HUES6 (cell line): Measurements from ENCODE around the gene LMAN1.

Experiments used
- H3K27ac ChIP-seq: 2 replicates; pipeline ENCODE4 v1.7.0; 2013; ENCODE audit warnings: low read depth, mild to moderate bottlenecking, low read length, inconsistent platforms
- H3K27me3 ChIP-seq: 2 replicates; pipeline ENCODE4 v1.6.1; 2013; ENCODE audit warnings: low read length; ENCODE audit not compliant: control insufficient read depth, insufficient read depth
- H3K36me3 ChIP-seq: 2 replicates; pipeline ENCODE4 v1.6.1; 2013; ENCODE audit warnings: low read length; ENCODE audit not compliant: control insufficient read depth, insufficient read depth
- H3K4me1 ChIP-seq: 2 replicates; pipeline ENCODE4 v1.6.1; 2013; ENCODE audit warnings: low read length; ENCODE audit not compliant: control insufficient read depth, insufficient read depth
- H3K4me3 ChIP-seq: 2 replicates; pipeline ENCODE4 v1.5.1; 2013; ENCODE audit warnings: low read depth, low read length
- H3K9ac ChIP-seq: one replicate; pipeline ENCODE4 v1.6.1; 2013; ENCODE audit warnings: mild to moderate bottlenecking, low read length
- H3K9me3 ChIP-seq: 2 replicates; pipeline ENCODE4 v1.6.1; 2013; ENCODE audit warnings: low read depth, low read length; ENCODE audit not compliant: control insufficient read depth, insufficient read depth

The LMAN1 gene, protein sequence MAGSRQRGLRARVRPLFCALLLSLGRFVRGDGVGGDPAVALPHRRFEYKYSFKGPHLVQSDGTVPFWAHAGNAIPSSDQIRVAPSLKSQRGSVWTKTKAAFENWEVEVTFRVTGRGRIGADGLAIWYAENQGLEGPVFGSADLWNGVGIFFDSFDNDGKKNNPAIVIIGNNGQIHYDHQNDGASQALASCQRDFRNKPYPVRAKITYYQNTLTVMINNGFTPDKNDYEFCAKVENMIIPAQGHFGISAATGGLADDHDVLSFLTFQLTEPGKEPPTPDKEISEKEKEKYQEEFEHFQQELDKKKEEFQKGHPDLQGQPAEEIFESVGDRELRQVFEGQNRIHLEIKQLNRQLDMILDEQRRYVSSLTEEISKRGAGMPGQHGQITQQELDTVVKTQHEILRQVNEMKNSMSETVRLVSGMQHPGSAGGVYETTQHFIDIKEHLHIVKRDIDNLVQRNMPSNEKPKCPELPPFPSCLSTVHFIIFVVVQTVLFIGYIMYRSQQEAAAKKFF

DNA sequence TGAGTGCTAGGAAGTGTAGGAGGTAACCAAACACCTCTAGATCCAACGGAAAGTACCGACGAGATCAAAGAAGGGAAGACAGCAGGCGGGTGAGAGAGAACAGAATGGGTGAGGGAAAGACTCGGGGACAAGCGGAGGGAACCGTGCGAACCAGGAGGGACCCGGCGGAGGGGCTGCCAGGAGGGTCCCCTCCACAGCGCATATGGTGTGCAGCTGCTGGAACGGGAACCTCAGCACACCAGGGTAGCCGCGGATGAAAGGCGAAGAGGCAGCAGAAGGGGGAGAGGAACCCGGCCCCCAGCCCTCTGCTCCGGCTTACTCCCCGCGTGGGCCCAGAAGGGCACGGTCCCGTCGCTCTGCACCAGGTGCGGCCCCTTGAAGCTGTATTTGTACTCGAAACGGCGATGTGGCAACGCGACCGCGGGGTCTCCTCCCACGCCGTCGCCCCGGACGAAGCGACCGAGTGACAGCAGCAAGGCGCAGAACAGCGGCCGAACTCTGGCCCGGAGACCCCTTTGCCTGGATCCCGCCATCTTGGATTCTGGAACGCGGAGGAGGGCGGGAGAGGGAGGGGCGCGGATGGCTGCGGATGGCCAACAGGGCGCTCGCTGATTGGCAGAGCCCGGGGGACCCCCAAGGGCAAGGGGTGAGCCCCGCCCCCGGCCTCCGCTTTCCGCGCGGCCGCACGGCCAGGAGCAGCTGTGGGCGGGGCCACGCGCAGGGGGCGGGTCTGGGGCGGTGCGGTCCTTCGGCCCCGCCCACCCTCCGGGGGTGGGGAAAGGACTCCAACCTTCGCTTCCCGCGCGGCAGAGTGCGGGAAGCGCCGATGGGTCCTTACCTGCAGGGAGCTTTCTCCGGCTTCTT is at the start of gene LMAN1:
Gene LMAN1 (minus strand): TSS at position 554 of the 864 bp plus-strand sequence. CDS start 21 bp downstream, at position 533.
- H3K4me3 ChIP-seq: peak within 1 kb of the TSS; percentile 100
- H3K27ac ChIP-seq: peak within 1 kb of the TSS; percentile 89
- H3K9ac ChIP-seq: peak within 1 kb of the TSS; percentile 94
- peaks cover 20% of the 10 kb centered on the region for H3K36me3 ChIP-seq
- no peaks in the 10 kb centered on the region for H3K9me3 ChIP-seq
- H3K4me1 ChIP-seq: peaks cover 5% of the 10 kb centered on the region; the same call in 1 of the 2 replicates
- peaks cover 40% of the 10 kb centered on the region for H3K27me3 ChIP-seq

DNA sequence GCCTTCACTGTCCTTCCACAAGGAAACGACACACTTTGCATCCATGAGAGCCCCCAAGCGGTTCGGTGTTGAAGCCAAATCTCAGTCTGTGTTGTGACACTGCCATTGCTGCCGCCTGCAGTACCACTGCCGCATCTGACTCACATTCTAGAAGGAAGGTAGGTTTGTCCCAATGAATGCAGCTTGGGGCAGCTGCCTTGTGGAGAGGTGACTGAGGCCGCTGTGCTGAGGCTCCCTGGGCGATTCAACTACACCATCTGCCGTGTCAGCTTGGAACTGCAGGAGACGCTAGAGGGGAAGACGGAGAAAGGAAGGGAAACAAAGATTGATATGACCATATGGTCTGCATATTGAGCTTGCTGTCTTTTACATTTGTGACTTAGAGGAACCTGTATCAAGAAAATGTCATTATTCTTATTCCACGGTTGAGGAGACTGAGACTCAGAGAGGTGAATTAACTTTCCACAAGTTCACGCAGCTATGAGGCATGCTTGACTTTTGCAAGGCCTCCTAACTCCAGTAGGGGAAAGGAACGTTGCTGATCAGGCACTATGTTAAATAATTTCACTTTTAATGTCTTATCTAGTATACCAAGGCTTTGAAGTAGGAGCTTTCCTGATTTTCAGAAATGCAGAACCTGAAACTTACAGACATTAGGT is 43.5 kb upstream of the LMAN1 start:
- H3K27me3 ChIP-seq: peaks cover 21% of the 10 kb centered on the region; the same call in 1 of the 2 replicates
- H3K36me3 ChIP-seq: no peaks in the 10 kb centered on the region
- no peaks in the 10 kb centered on the region for H3K4me1 ChIP-seq
- no peak overlapping the region for H3K9ac ChIP-seq
- H3K4me3 ChIP-seq: no peak overlapping the region
- H3K9me3 ChIP-seq: no peaks in the 10 kb centered on the region
- no peak overlapping the region for H3K27ac ChIP-seq

DNA sequence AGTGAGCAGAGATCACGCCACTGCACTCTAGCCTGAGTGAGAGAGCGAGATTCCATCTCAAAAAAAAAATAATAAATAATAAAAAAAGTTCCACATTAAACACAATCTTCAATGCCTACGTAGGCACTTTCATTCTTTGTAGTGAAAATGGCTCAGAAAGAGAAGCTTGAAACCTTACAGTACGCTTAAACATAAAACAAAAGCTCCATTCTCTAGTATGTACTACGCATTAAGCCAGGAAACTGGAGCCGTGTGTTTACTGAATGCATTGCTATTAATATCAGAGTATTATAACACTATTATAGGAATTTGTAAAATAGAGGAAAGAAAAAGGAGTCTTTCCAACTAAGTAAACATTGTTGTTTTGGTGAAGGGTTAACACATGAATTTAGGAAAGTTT is 41.3 kb upstream of the LMAN1 start:
- Histone ChIP-seq H3K4me1 (no peaks in the 10 kb centered on the region), H3K9ac (no peak overlapping the region), H3K9me3 (no peaks in the 10 kb centered on the region), H3K27ac (no peak overlapping the region), H3K4me3 (no peak overlapping the region), H3K36me3 (no peaks in the 10 kb centered on the region), H3K27me3 (peaks cover 34% of the 10 kb centered on the region; the same call in 1 of the 2 replicates)

DNA sequence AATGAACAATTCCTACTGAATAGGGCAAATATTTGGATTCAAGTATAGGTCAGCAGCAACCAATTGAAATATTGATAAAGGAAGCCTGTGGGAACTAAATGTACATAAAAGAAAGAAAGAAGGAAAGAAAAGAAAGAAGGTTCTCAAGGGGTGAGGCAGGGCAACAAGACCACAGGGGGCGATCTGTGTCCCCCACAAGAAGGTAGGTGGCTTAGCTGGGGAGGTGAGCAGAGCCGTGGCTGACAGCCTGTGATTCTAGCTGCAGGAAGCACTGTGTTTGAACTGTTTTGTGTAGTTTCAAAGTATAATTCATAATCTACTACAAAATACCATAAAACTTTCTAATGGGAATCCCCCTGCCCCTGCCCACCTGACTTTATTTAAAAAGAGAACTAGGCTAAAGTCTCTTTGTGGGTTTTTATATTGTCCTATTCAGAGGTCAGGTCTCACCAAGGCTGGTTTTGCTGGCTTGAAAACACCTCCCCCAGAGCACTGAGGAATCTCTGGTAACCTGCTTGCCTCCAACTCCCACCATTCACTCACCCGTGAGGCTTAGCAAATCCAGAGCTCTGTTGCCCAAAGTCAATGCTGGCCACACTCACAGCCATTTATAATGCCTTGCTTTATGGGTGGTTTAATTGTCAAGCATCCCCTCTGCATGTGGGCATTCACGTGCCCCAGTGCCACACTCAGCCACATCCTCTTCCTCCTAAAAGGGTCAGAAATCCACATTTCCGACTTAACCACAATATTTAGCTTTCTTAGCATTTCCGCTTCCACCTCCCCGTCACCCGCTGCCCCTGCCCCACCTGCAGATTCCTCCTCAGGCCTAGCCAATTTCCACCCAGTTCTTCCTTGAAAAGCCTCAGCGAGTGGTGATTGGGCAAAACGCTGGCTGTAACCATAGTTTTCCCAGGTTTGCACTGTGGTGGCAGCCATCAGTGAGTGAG is 36.4 kb upstream of the LMAN1 start:
- no peaks in the 10 kb centered on the region for H3K36me3 ChIP-seq
- no peak overlapping the region for H3K9ac ChIP-seq
- H3K4me1 ChIP-seq: no peaks in the 10 kb centered on the region; the same call in 1 of the 2 replicates
- H3K4me3 ChIP-seq: no peak overlapping the region
- H3K9me3 ChIP-seq: no peaks in the 10 kb centered on the region
- H3K27ac ChIP-seq: no peak overlapping the region
- peaks cover 74% of the 10 kb centered on the region for H3K27me3 ChIP-seq

DNA sequence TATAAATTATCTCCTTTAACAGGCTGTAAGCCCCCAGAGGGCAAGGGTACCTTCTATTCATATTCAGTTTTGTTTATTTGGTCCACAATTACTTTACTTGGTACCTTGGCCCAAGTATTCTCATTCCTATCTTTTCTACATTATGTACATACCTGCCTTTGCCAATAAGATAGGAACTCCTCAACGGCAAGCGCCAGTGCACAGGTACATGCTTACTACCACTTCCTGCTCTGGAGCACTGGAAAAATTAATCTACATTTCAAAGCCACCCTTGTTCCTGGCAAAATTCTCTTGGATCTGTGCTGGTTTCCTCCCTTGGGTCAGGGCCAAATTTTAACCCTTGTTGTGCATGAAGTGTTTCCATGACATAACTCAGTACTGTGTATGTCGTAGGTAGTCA is 34.3 kb upstream of the LMAN1 start:
- Histone ChIP-seq H3K27me3 (peaks cover 88% of the 10 kb centered on the region), H3K4me1 (peaks cover 1% of the 10 kb centered on the region; the same call in 1 of the 2 replicates), H3K36me3 (no peaks in the 10 kb centered on the region), H3K4me3 (no peak overlapping the region), H3K9me3 (no peaks in the 10 kb centered on the region), H3K9ac (no peak overlapping the region), H3K27ac (no peak overlapping the region)

DNA sequence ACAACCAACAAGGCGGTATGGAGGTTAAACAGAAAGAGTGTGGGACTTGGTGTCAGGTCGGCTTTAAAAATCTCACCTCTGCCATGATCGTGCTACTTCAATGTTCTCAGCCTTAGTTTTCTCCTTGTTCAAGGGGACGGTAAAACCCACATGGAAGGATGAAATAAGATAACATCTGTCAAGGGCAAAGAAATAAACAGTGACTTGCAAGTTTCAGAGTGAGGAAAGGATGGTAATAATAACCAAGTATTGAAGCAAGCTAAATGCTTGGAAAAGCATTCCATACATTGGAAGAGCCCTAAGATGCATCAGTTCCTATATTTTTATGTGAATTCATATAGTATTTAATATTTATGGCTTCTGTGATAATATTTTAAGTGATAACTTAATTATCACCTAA is 29.8 kb upstream of the LMAN1 start:
- Histone ChIP-seq H3K9me3 (no peaks in the 10 kb centered on the region), H3K4me3 (no peak overlapping the region), H3K9ac (no peak overlapping the region), H3K27ac (no peak overlapping the region), H3K27me3 (peaks cover 98% of the 10 kb centered on the region), H3K4me1 (peaks cover 20% of the 10 kb centered on the region), H3K36me3 (no peaks in the 10 kb centered on the region)

DNA sequence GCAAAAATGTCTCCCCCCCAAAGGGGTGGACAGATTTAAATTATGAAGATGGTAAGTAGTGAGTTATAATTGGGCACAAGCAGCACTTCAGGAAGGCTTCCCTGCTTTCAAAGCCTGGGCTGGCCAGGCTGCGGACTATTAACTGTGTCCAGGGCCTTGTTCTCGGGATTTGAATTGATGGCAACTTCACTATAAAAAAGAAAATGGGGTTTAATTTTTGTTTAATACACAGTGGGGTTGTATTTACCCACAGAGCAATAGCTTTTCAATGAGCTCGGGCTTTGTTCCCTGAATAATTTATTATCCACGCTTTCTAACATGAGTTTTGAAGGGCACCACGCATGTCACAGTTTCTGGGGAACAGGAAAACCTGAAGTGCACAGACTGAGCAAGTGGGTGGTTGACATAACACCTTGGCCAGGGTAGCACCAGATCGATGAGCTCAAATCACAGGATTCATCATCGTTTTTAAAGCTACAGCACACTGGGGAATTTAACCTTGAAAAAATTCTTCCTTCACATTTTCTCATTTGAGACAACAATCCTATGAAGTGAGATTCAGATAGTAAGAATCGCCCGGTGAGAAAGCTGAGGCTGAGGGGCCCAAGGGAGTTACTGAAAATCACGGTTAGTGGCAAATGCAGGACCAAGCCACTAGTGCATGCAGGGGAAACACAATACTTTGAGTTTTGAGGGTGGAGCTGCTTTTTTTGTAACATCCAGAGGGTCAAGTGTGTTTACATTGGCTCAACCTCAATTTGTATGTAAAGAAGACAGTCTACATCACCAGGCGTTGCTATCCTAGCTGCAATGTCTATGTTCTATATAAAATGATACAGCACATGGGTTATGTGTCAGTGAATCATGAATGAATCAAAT is 28.9 kb upstream of the LMAN1 start:
- Histone ChIP-seq H3K27me3 (peaks cover 98% of the 10 kb centered on the region), H3K4me1 (peaks cover 20% of the 10 kb centered on the region), H3K36me3 (no peaks in the 10 kb centered on the region), H3K27ac (no peak overlapping the region), H3K4me3 (no peak overlapping the region), H3K9me3 (no peaks in the 10 kb centered on the region), H3K9ac (no peak overlapping the region)

DNA sequence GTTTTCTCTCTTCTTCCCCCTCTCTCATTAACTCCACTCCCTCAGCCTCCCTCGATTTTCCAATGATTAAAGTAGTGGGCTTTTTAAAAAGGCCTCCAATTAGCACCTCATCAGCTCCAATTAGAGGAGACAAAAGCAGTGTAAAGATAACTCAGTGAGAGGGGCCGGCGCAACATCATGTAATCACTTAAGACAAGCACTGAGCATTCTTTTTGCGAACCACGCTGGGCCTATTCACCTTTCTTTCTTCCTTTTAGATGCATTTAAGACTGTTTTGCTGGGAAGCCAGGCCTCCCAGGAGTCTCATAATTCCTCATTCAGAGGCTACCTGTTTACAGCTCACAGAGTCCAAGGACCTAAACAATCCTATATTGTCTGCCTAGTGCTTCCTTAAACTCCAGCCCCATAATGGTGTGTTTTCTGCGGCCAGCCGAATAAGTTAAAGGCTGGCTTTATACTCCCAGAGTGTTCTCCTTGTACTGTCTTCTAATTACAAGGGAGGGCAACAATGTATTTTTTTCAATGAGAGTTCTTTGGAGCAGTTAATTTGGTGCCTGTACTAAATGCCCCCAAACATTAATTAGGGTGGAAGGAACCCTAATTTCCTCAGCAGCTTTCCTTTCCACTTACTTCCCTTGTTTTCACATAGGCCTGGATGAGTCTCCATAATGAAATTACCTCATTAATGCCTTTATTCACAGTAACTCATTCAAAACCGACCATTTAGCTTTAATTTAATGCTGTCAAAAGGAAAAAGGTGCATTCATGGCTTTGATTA is 28.0 kb upstream of the LMAN1 start:
- H3K9ac ChIP-seq: no peak overlapping the region
- peaks cover 98% of the 10 kb centered on the region for H3K27me3 ChIP-seq
- H3K4me1 ChIP-seq: peaks cover 20% of the 10 kb centered on the region
- no peak overlapping the region for H3K27ac ChIP-seq
- H3K4me3 ChIP-seq: no peak overlapping the region
- H3K36me3 ChIP-seq: no peaks in the 10 kb centered on the region
- no peaks in the 10 kb centered on the region for H3K9me3 ChIP-seq

DNA sequence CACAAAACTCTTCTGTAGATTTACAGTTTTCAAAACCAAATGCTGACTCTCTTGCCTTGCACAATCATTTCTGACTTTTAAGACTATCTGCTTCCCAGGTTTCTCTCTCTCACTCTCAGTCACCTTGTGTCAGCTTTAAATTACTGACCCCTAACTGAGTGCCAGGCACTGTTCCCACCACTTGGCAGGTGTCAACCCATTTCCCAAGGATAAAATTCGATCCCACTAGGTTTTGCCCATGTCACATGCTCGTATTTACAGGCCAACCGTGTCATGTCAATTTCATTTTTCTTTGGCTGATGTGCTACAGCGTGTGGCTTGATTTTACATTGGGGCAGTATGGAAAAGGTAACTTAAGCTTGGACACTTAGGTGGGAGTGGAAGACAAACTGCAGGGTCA is 26.1 kb upstream of the LMAN1 start:
- no peak overlapping the region for H3K27ac ChIP-seq
- H3K27me3 ChIP-seq: peaks cover 98% of the 10 kb centered on the region
- H3K36me3 ChIP-seq: no peaks in the 10 kb centered on the region
- H3K9me3 ChIP-seq: no peaks in the 10 kb centered on the region
- H3K9ac ChIP-seq: no peak overlapping the region
- H3K4me3 ChIP-seq: no peak overlapping the region
- H3K4me1 ChIP-seq: peaks cover 20% of the 10 kb centered on the region
